HepG2 (cell line): ENCODE data around the gene FOXN3. TPM values are rescaled to one million over a fixed set of nuclear protein-coding genes. Genes with fewer than 3 reads are reported as not detected.

Experiments
- ADNP ChIP-seq: sonication (generic); formaldehyde crosslinking; IDR thresholded peaks from 2 replicates; pipeline ENCODE4 v1.4.0; 2020; ENCODE audit warnings: missing genetic modification reagents
- CCDC6 ChIP-seq: sonication (generic); formaldehyde crosslinking; IDR thresholded peaks from 2 replicates; pipeline ENCODE4 v1.8.1; 2022; ENCODE audit warnings: mild to moderate bottlenecking, missing genetic modification reagents, moderate library complexity
- ETV5 ChIP-seq: IDR thresholded peaks from 2 replicates; pipeline ENCODE4 v1.6.1; 2018; ENCODE audit warnings: missing biosample characterization, missing genetic modification reagents, inconsistent platforms, borderline replicate concordance
- GABPA ChIP-seq, 2 experiments: IDR thresholded peaks; 2 replicates each; pipeline ENCODE4 v1.6.1; 2011 to 2016; ENCODE audit warnings: low read depth in 2 of 2, low read length in 1 of 2, missing biosample characterization in 1 of 2, missing genetic modification characterization in 1 of 2
- HMG20A ChIP-seq: IDR thresholded peaks from 2 replicates; pipeline ENCODE4 v1.6.1; 2016; ENCODE audit warnings: borderline replicate concordance
- HMGA1 ChIP-seq: sonication (generic); formaldehyde crosslinking; conservative IDR thresholded peaks from 2 replicates; pipeline ENCODE4 v1.4.0; 2020; ENCODE audit warnings: missing genetic modification reagents
- HOXA7 ChIP-seq: sonication (generic); formaldehyde crosslinking; IDR thresholded peaks from 2 replicates; pipeline ENCODE4 v1.8.1; 2022; ENCODE audit warnings: mild to moderate bottlenecking, missing genetic modification reagents, moderate library complexity
- NR2F6 ChIP-seq, 2 experiments: IDR thresholded peaks; 2 replicates each; pipeline ENCODE4 v1.6.1; 2016; ENCODE audit warnings: antibody characterized with exemption in 1 of 2, mild to moderate bottlenecking in 1 of 2
- RBM22 ChIP-seq: fragments of 200-400 bp; formaldehyde crosslinking; optimal IDR thresholded peaks from 2 replicates; pipeline ENCODE3; 2017; ENCODE audit warnings: mild to moderate bottlenecking, low read length, moderate library complexity
- SMAD9 ChIP-seq: sonication (generic); formaldehyde crosslinking; IDR thresholded peaks from 2 replicates; pipeline ENCODE4 v1.5.1; 2020; ENCODE audit warnings: mild to moderate bottlenecking, missing genetic modification reagents
- WIZ ChIP-seq: sonication (generic); formaldehyde crosslinking; IDR thresholded peaks from 2 replicates; pipeline ENCODE4 v1.5.1; 2020; ENCODE audit warnings: mild to moderate bottlenecking, missing genetic modification reagents
- XBP1 ChIP-seq: sonication (generic); formaldehyde crosslinking; IDR thresholded peaks from 2 replicates; pipeline ENCODE4 v1.5.0; 2020; ENCODE audit warnings: missing genetic modification reagents
- ZBTB8A ChIP-seq: sonication (generic); formaldehyde crosslinking; IDR thresholded peaks from 2 replicates; pipeline ENCODE4 v1.4.0; 2020; ENCODE audit warnings: mild to moderate bottlenecking, low read depth, missing genetic modification reagents, borderline replicate concordance
- ZC3H13 ChIP-seq: sonication (generic); formaldehyde crosslinking; IDR thresholded peaks from 2 replicates; pipeline ENCODE4 v1.8.1; 2023; ENCODE audit warnings: mild to moderate bottlenecking, missing genetic modification reagents, moderate library complexity
- ZNF10 ChIP-seq: sonication (generic); formaldehyde crosslinking; IDR thresholded peaks from 2 replicates; pipeline ENCODE4 v1.4.0; 2020; ENCODE audit warnings: mild to moderate bottlenecking, low read depth, missing genetic modification reagents, borderline replicate concordance
- ZNF230 ChIP-seq: sonication (generic); formaldehyde crosslinking; IDR thresholded peaks from 2 replicates; pipeline ENCODE4 v1.4.0; 2020; ENCODE audit warnings: mild to moderate bottlenecking, missing genetic modification reagents
- ZNF546 ChIP-seq: sonication (generic); formaldehyde crosslinking; conservative IDR thresholded peaks from 2 replicates; pipeline ENCODE4 v1.8.1; 2023; ENCODE audit warnings: mild to moderate bottlenecking, missing genetic modification reagents
- polyA plus RNA-seq, 8 experiments: library from polyadenylated mRNA; depleted of rRNA in 3 of 8; stranded (reverse) in 7 of 8; unstranded in 1 of 8; fragments of >200 nt; fragmentation: Illumina TruSeq in 4 of 8; extraction: Trizol in 4 of 8; gene quantifications; 2 replicates each; pipeline versions ENCODE4 v1.2.1 to v1.2.3, GENCODE V29; 2011 to 2016; ENCODE audit warnings: low read depth in 4 of 8, missing spikeins in 1 of 8, mixed read lengths in 1 of 8; ENCODE audit not compliant: insufficient read depth in 1 of 8
- total RNA-seq, 5 experiments: library from RNA; depleted of rRNA; stranded (reverse); fragments of >200 nt; fragmentation: Illumina TruSeq; extraction: Trizol; gene quantifications; 2 replicates each; pipeline ENCODE4 v1.2.3, GENCODE V29; 2016; ENCODE audit warnings: low read depth in 1 of 5
- TF ChIP-seq, protein P1 (sequence below): sonication (generic); formaldehyde crosslinking; IDR thresholded peaks from 2 replicates; pipeline ENCODE4 v1.4.0; 2020; ENCODE audit warnings: missing genetic modification reagents
- TF ChIP-seq, protein P2 (sequence below): sonication (generic); formaldehyde crosslinking; IDR thresholded peaks from 2 replicates; pipeline ENCODE4 v1.8.0; 2022; ENCODE audit warnings: mild to moderate bottlenecking, missing genetic modification reagents, borderline replicate concordance
- TF ChIP-seq, protein P3 (sequence below): sonication (generic); formaldehyde crosslinking; IDR thresholded peaks from 2 replicates; pipeline ENCODE4 v1.9.0; 2021; ENCODE audit warnings: missing genetic modification reagents, borderline replicate concordance
- TF ChIP-seq, protein P4 (sequence below): sonication (generic); formaldehyde crosslinking; IDR thresholded peaks from 2 replicates; pipeline ENCODE4 v1.4.0; 2020; ENCODE audit warnings: missing genetic modification reagents

Gene FOXN3
- total and polyA plus RNA-seq, 2 of the 13 experiments (the other 11 are each of a cell fraction or from before 2014, with no cell fraction given): 32.4 to 70.2 TPM

DNA sequence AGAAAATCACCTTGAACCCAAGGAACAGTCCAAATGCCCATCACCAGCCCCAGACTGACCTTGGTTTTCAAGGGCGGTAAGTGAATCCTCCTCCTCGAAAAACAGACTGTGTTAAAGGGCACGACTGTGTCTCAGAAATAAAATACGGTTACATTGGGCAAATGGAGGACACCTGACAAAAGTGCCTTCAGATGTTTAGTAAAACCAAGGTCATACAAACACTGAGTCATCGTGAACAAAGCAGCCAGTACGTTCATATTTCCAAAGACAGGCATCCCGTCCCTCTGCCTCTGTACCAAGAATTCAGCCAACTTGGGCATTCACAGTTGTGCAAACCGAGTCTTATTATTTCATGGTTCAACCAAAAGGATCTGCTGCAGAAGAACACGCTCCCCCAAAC lies 25.9 kb downstream of the FOXN3 start (continued):
- TF ChIP-seq, protein P1, sequence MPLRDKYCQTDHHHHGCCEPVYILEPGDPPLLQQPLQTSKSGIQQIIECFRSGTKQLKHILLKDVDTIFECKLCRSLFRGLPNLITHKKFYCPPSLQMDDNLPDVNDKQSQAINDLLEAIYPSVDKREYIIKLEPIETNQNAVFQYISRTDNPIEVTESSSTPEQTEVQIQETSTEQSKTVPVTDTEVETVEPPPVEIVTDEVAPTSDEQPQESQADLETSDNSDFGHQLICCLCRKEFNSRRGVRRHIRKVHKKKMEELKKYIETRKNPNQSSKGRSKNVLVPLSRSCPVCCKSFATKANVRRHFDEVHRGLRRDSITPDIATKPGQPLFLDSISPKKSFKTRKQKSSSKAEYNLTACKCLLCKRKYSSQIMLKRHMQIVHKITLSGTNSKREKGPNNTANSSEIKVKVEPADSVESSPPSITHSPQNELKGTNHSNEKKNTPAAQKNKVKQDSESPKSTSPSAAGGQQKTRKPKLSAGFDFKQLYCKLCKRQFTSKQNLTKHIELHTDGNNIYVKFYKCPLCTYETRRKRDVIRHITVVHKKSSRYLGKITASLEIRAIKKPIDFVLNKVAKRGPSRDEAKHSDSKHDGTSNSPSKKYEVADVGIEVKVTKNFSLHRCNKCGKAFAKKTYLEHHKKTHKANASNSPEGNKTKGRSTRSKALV (CRISPR knock-in tag): no peak
- peak; percentile 49; the same call in 1 of the 2 replicates for TF ChIP-seq ETV5 (CRISPR knock-in tag)
- no peak for TF ChIP-seq XBP1
- TF ChIP-seq WIZ (CRISPR knock-in tag): no peak
- TF ChIP-seq, protein P2, sequence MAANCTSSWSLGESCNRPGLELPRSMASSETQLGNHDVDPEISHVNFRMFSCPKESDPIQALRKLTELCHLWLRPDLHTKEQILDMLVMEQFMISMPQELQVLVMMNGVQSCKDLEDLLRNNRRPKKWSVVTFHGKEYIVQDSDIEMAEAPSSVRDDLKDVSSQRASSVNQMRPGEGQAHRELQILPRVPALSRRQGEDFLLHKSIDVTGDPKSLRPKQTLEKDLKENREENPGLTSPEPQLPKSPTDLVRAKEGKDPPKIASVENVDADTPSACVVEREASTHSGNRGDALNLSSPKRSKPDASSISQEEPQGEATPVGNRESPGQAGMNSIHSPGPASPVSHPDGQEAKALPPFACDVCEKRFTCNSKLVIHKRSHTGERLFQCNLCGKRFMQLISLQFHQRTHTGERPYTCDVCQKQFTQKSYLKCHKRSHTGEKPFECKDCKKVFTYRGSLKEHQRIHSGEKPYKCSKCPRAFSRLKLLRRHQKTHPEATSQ (CRISPR knock-in tag): 0 out of 2 replicates have a peak, but pooled peaks have one; percentile 47
- TF ChIP-seq HMG20A (CRISPR knock-in tag): peak; percentile 89; the same call in 1 of the 2 replicates
- TF ChIP-seq ADNP (CRISPR knock-in tag): no peak
- TF ChIP-seq GABPA (IDR thresholded peaks at IDR 0.05; ENCODE audit: low read depth, low read length): no peak
- no peak for TF ChIP-seq GABPA (CRISPR knock-in tag; IDR thresholded peaks at IDR 0.05; ENCODE audit: low read depth)
- no peak for TF ChIP-seq ZNF230
- TF ChIP-seq, protein P3, sequence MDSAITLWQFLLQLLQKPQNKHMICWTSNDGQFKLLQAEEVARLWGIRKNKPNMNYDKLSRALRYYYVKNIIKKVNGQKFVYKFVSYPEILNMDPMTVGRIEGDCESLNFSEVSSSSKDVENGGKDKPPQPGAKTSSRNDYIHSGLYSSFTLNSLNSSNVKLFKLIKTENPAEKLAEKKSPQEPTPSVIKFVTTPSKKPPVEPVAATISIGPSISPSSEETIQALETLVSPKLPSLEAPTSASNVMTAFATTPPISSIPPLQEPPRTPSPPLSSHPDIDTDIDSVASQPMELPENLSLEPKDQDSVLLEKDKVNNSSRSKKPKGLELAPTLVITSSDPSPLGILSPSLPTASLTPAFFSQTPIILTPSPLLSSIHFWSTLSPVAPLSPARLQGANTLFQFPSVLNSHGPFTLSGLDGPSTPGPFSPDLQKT (CRISPR knock-in tag): no peak
- no peak for TF ChIP-seq ZNF10 (CRISPR knock-in tag)
- no peak for TF ChIP-seq HMGA1 (CRISPR knock-in tag)
- no peak for TF ChIP-seq CCDC6
- TF ChIP-seq NR2F6 (IDR thresholded peaks at IDR 0.05): peak; percentile 68
- peak; percentile 70 for TF ChIP-seq NR2F6 (CRISPR knock-in tag; IDR thresholded peaks at IDR 0.05)
- TF ChIP-seq, protein P4, sequence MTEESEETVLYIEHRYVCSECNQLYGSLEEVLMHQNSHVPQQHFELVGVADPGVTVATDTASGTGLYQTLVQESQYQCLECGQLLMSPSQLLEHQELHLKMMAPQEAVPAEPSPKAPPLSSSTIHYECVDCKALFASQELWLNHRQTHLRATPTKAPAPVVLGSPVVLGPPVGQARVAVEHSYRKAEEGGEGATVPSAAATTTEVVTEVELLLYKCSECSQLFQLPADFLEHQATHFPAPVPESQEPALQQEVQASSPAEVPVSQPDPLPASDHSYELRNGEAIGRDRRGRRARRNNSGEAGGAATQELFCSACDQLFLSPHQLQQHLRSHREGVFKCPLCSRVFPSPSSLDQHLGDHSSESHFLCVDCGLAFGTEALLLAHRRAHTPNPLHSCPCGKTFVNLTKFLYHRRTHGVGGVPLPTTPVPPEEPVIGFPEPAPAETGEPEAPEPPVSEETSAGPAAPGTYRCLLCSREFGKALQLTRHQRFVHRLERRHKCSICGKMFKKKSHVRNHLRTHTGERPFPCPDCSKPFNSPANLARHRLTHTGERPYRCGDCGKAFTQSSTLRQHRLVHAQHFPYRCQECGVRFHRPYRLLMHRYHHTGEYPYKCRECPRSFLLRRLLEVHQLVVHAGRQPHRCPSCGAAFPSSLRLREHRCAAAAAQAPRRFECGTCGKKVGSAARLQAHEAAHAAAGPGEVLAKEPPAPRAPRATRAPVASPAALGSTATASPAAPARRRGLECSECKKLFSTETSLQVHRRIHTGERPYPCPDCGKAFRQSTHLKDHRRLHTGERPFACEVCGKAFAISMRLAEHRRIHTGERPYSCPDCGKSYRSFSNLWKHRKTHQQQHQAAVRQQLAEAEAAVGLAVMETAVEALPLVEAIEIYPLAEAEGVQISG (CRISPR knock-in tag): no peak
- TF ChIP-seq ZNF546 (CRISPR knock-in tag): no peak
- TF ChIP-seq ZBTB8A (CRISPR knock-in tag): no peak
- no peak for TF ChIP-seq SMAD9 (CRISPR knock-in tag)
- no peak for TF ChIP-seq ZC3H13 (CRISPR knock-in tag)
- no peak for TF ChIP-seq HOXA7 (CRISPR knock-in tag)
- peak; percentile 70 for TF ChIP-seq RBM22
